AG04450 (cell line): ENCODE data around the gene DNAJC12. TPM values are rescaled to one million over a fixed set of nuclear protein-coding genes. Genes with fewer than 3 reads are reported as not detected.
A peak's percentile ranks its signal among the peaks of the same experiment; 100 is the strongest.

ENCODE experiments used
- CTCF ChIA-PET: fragments of 300-600, 350-600 bp; formaldehyde crosslinking; extraction: SDS; loops from one replicate; lab custom pipeline; 2022; ENCODE audit warnings: antibody characterized with exemption, inconsistent platforms; lab: Charles Lee
- POLR2A ChIA-PET: fragments of 350-600 bp; formaldehyde crosslinking; extraction: SDS; loops from one replicate; lab custom pipeline; 2021; ENCODE audit warnings: antibody characterized with exemption, inconsistent platforms; lab: Yijun Ruan, JAX
- DNase-seq: peaks from one replicate; pipeline ENCODE4 v3.0.0-alpha.2; 2011; ENCODE audit warnings: low read depth, low spot score
- H3K27ac ChIP-seq: one replicate; pipeline ENCODE4 v1.5.1; 2012; ENCODE audit warnings: low read depth, low read length, control low read depth
- H3K27me3 ChIP-seq: one replicate; pipeline ENCODE4 v1.6.0; 2012; ENCODE audit warnings: low read length; ENCODE audit not compliant: control insufficient read depth, insufficient read depth
- H3K4me3 ChIP-seq: 2 replicates; pipeline ENCODE4 v1.5.1; 2011; ENCODE audit warnings: mild to moderate bottlenecking, low read depth, low read length, control low read depth
- H3K9me3 ChIP-seq: 2 replicates; pipeline ENCODE4 v1.5.1; 2012; ENCODE audit warnings: low read length; ENCODE audit not compliant: control insufficient read depth, insufficient read depth
- polyA minus RNA-seq: library from RNA; depleted of rRNA, polyadenylated mRNA; stranded (reverse); fragments of >200 nt; gene quantifications from 2 replicates; pipeline ENCODE4 v1.2.3, GENCODE V29; 2011; rRNA and poly(A)+ RNA removed
- polyA plus RNA-seq: library from polyadenylated mRNA; depleted of rRNA; stranded (reverse); fragments of >200 nt; gene quantifications from 2 replicates; pipeline ENCODE4 v1.2.3, GENCODE V29; 2011; rRNA removed
- TF ChIP-seq, protein P1 (sequence below): IDR thresholded peaks from 2 replicates; pipeline ENCODE4 v1.5.1; 2011; ENCODE audit warnings: low read depth, low read length, control low read depth, inconsistent platforms

Gene DNAJC12
- 6.2 and 8.3 TPM in 2 replicates for polyA plus RNA-seq
- polyA minus RNA-seq: 0.74 and 1.7 TPM in 2 replicates

- Histone ChIP-seq H3K9me3 (peaks cover 5% of the 10 kb centered on the region), H3K27ac (no peak within 1 kb of the TSS), H3K27me3 (no peaks in the 10 kb centered on the region), H3K4me3 (peak within 1 kb of the TSS; percentile 14)
- ChIA-PET POLR2A (interaction anchor here (1.3 to 1.5 kb wide), 2 partner anchors 12 to 74 kb away, joined by 3 to 5 read pairs; no protein-coding TSS in a partner anchor), CTCF (interaction anchor here (0.7 to 2.0 kb wide), 6 partner anchors 18 to 510 kb away, joined by 3 to 9 read pairs (median 4); no protein-coding TSS in a partner anchor)
- DNase-seq: peak; percentile 30
- TF ChIP-seq, protein P1, sequence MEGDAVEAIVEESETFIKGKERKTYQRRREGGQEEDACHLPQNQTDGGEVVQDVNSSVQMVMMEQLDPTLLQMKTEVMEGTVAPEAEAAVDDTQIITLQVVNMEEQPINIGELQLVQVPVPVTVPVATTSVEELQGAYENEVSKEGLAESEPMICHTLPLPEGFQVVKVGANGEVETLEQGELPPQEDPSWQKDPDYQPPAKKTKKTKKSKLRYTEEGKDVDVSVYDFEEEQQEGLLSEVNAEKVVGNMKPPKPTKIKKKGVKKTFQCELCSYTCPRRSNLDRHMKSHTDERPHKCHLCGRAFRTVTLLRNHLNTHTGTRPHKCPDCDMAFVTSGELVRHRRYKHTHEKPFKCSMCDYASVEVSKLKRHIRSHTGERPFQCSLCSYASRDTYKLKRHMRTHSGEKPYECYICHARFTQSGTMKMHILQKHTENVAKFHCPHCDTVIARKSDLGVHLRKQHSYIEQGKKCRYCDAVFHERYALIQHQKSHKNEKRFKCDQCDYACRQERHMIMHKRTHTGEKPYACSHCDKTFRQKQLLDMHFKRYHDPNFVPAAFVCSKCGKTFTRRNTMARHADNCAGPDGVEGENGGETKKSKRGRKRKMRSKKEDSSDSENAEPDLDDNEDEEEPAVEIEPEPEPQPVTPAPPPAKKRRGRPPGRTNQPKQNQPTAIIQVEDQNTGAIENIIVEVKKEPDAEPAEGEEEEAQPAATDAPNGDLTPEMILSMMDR: no peak
These were observed at the start of gene DNAJC12 for GRCh38 chr10:67837541-67838314. Gene DNAJC12, minus strand, starts transcription at chr10:67838188. Its CDS starts 177 bp downstream, at chr10:67838011.

DNA sequence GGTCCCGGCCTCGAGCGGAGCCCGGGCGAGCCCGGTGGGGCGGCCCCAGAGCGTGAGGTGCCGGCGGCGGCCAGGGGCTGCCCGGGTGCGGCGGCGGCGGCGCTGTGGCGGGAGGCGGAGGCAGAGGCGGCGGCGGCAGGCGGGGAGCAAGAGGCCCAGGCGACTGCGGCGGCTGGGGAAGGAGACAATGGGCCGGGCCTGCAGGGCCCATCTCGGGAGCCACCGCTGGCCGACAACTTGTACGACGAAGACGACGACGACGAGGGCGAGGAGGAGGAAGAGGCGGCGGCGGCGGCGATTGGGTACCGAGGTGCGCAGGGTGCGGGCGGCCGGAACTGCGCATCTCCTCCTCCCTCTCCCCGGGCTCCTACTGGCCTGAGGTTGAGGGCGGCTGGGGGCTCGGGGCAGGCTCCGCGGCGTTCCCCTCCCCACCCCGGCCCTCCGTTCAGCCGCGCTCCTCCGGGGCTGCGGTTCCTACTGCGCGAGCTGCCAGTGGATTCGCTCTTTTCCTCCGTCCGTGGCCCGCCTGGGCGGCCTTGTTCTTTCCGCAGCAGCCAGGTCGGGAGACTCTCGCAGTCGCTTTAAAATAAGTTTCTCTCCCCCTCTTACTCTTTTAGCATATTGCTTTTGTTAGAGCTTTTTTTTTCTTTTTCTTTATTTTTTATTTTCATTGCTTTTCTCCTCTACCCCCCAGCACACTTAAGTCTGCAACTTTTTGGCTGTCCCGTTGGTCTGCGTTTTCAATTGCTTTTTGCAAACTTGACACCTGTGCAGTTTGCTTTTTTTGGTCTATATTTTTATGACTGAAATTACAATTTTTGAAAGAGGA, 47.1 kb upstream of the DNAJC12 start:
- Histone ChIP-seq H3K9me3 (no peaks in the 10 kb centered on the region; the same call in 1 of the 2 replicates), H3K27ac (peak overlapping the region; percentile 57), H3K4me3 (peak overlapping the region; percentile 75), H3K27me3 (no peaks in the 10 kb centered on the region)
- POLR2A ChIA-PET: interaction anchor here (0.6 to 1.0 kb wide), 3 partner anchors 11 to 95 kb away, joined by 4 to 5 read pairs (median 4); no protein-coding TSS in a partner anchor
- peak; percentile 11 for DNase-seq
- CTCF ChIA-PET: interaction anchor here (0.7 to 1.0 kb wide), 2 partner anchors 18 to 29 kb away, joined by 4 to 10 read pairs; no protein-coding TSS in a partner anchor
- TF ChIP-seq, protein P1: no peak

GRCh38 chr10:67884313-67884841, 46.4 kb upstream of the DNAJC12 start, which contains the start of gene SIRT1:
Gene SIRT1, plus strand, starts transcription at chr10:67884656. Its CDS starts 66 bp downstream, at chr10:67884722.
- peak within 1 kb of the TSS; percentile 86 for H3K27ac ChIP-seq
- no peaks in the 10 kb centered on the region; the same call in 1 of the 2 replicates for H3K9me3 ChIP-seq
- DNase-seq: peak; percentile 84
- no peaks in the 10 kb centered on the region for H3K27me3 ChIP-seq
- TF ChIP-seq, protein P1: no peak
- peak within 1 kb of the TSS; percentile 75 for H3K4me3 ChIP-seq
- ChIA-PET POLR2A (interaction anchor here (1.0 kb wide), 1 partner anchor 18 kb away, joined by 5 read pairs; no protein-coding TSS in a partner anchor), CTCF (interaction anchor here (1.4 kb wide), 1 partner anchor 29 kb away, joined by 6 read pairs; no protein-coding TSS in a partner anchor)

DNA sequence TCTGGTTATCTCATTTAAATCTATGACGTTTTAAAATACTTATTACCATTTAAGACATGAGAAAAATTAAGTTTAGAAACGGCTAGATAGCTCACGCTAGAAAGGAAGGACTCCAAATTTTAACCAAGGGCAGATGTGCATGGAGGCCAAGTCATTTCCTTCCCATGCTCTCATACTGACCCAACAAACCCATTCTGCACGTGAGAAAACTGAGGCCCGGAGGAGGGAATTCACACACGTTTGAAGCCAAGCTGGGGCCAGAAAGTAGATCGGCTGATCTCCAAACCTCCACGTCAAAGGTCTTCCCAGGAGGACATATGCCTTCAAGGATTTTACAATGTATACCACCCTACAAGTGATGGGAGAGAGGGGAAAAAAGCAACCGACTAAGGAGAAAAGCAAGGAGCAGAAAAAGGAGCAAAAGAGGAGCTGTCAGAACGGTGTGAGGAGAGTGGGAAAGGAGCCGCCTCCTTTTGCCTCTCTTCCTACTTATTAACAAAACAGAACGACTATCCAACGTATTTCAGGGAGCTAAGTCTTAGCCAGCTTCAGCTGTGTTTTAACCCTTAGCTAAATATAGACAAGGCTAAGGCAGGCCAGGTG, 45.8 kb upstream of the DNAJC12 start:
- H3K4me3 ChIP-seq: peak overlapping the region; percentile 75
- no peaks in the 10 kb centered on the region; the same call in 1 of the 2 replicates for H3K9me3 ChIP-seq
- no peaks in the 10 kb centered on the region for H3K27me3 ChIP-seq
- peak overlapping the region; percentile 86 for H3K27ac ChIP-seq
- DNase-seq: no peak
- ChIA-PET CTCF (interaction anchor here (1.4 kb wide), 1 partner anchor 28 kb away, joined by 6 read pairs; no protein-coding TSS in a partner anchor), POLR2A (no interaction called here)
- TF ChIP-seq, protein P1: no peak
